Measurements from ENCODE around the gene DMD.

The DMD gene

GRCh38 chrX:31190221-31190975 is 2021.0 kb downstream of the DMD start:
- no peak for TF ChIP-seq TAF1 (IDR thresholded peaks at IDR 0.05; ENCODE audit: borderline replicate concordance, low read depth, low read length)
- TF ChIP-seq POLR2A (IDR thresholded peaks at IDR 0.05; ENCODE audit: low read depth, low read length) = no peak
- TF ChIP-seq POLR2AphosphoS5 (IDR thresholded peaks at IDR 0.05; ENCODE audit: low read depth, low read length) = no peak
- no peak for DNase-seq (ENCODE audit: insufficient read length)
- no peak for FAIRE-seq

DNA sequence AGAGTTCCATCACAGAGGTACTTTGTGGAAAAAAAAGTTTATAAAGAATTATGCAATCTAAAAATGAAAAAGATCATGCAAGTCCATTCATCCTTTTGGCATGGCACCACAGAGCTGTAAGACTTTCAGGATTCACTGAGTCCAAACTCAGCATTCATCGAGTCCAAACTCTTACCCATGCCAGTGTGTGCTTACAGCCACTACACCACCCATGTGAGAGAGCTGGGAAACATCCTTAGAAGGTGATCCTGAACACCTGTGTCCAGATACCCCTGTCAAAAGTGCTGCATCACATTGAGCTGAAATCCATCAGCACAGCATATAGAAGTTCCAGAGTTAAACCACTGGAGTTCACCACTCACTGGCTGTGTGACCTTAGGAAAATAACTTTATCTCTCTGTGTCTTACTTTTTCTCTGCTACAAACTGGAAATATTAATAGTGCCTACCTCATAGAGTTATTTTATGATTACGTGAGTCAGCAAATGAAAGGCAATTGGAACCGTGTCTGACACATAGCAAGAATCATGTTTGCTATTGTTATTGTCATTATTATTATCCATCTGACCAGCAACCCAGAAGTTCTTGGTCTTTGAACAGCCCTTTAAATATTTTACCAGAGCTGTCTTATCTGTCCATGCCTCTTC is 2024.5 kb downstream of the DMD start:
- FAIRE-seq (no peak), DNase-seq (ENCODE audit: insufficient read length) (no peak)
- TF ChIP-seq POLR2AphosphoS5 (IDR thresholded peaks at IDR 0.05; ENCODE audit: low read depth, low read length) (no peak), POLR2A (IDR thresholded peaks at IDR 0.05; ENCODE audit: low read depth, low read length) (no peak), TAF1 (IDR thresholded peaks at IDR 0.05; ENCODE audit: borderline replicate concordance, low read depth, low read length) (no peak)

DNA sequence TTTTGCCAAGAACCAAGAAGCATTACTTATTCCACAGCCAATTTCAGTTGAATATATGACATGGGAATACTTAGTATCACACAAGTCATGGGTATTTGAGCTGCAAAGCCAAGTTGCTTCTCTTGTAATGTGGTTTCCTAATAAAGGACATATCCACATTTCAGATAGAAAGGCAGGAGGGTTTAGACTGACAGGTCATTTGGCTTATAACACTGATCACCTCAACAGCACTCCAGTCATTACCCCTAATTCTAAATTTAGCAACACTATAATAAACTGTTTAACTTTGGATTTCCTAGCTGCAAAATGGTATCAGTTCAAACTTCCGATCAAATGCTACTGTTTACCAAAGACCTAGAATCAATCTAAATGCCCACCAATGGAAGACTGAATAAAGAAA is 2025.5 kb downstream of the DMD start:
- no peak for TF ChIP-seq POLR2A (IDR thresholded peaks at IDR 0.05; ENCODE audit: low read depth, low read length)
- TF ChIP-seq TAF1 (IDR thresholded peaks at IDR 0.05; ENCODE audit: borderline replicate concordance, low read depth, low read length) = no peak
- no peak for TF ChIP-seq POLR2AphosphoS5 (IDR thresholded peaks at IDR 0.05; ENCODE audit: low read depth, low read length)
- DNase-seq (ENCODE audit: insufficient read length) (no peak), FAIRE-seq (no peak)

GRCh38 chrX:31181377-31182000 is 2029.9 kb downstream of the DMD start:
- TF ChIP-seq TAF1 (IDR thresholded peaks at IDR 0.05; ENCODE audit: borderline replicate concordance, low read depth, low read length) (no peak), POLR2AphosphoS5 (IDR thresholded peaks at IDR 0.05; ENCODE audit: low read depth, low read length) (no peak), POLR2A (IDR thresholded peaks at IDR 0.05; ENCODE audit: low read depth, low read length) (no peak)
- FAIRE-seq = no peak

DNA sequence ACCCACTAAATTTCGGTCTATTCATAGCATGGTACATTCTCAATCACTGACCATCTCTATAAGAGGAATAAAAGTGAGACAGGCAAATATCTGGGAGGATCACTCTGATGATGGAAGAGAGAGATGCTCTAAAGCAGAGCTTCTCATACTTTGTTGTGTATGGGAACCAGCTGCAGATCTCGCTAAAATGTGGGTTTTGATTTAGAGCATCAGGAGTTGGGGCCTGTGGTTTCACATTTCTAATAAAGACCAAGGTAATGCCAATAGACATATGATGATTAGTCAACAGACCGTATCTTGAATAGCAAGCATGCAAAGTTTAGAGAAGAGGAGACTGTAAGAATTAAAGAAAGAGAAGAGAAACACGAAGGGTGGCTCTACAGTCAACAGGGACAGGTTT is 2032.1 kb downstream of the DMD start:
- DNase-seq (ENCODE audit: insufficient read length) (no peak), FAIRE-seq (no peak)
- TF ChIP-seq TAF1 (IDR thresholded peaks at IDR 0.05; ENCODE audit: borderline replicate concordance, low read depth, low read length) (no peak), POLR2AphosphoS5 (IDR thresholded peaks at IDR 0.05; ENCODE audit: low read depth, low read length) (no peak), POLR2A (IDR thresholded peaks at IDR 0.05; ENCODE audit: low read depth, low read length) (no peak)

More at GRCh38 chrX:31181377-31182000, 2029.9 kb downstream of the DMD start:
- no peak for DNase-seq (ENCODE audit: insufficient read length)

- FAIRE-seq (no peak), DNase-seq (ENCODE audit: insufficient read length) (no peak)
- TF ChIP-seq POLR2A (IDR thresholded peaks at IDR 0.05; ENCODE audit: low read depth, low read length) = no peak
- no peak for TF ChIP-seq POLR2AphosphoS5 (IDR thresholded peaks at IDR 0.05; ENCODE audit: low read depth, low read length)
Measured at GRCh38 chrX:31178769-31179125, 2032.6 kb downstream of the DMD start.

GRCh38 chrX:31178064-31178768 is 2033.1 kb downstream of the DMD start:
- no peak for TF ChIP-seq POLR2AphosphoS5 (IDR thresholded peaks at IDR 0.05; ENCODE audit: low read depth, low read length)
- TF ChIP-seq TAF1 (IDR thresholded peaks at IDR 0.05; ENCODE audit: borderline replicate concordance, low read depth, low read length) = no peak
- no peak for TF ChIP-seq POLR2A (IDR thresholded peaks at IDR 0.05; ENCODE audit: low read depth, low read length)
- FAIRE-seq (no peak), DNase-seq (ENCODE audit: insufficient read length) (no peak)

- FAIRE-seq (no peak), DNase-seq (ENCODE audit: insufficient read length) (no peak)
- no peak for TF ChIP-seq POLR2AphosphoS5 (IDR thresholded peaks at IDR 0.05; ENCODE audit: low read depth, low read length)
- no peak for TF ChIP-seq TAF1 (IDR thresholded peaks at IDR 0.05; ENCODE audit: borderline replicate concordance, low read depth, low read length)
- TF ChIP-seq POLR2A (IDR thresholded peaks at IDR 0.05; ENCODE audit: low read depth, low read length) = no peak
Measured at GRCh38 chrX:31170792-31171191, 2040.6 kb downstream of the DMD start.

DNA sequence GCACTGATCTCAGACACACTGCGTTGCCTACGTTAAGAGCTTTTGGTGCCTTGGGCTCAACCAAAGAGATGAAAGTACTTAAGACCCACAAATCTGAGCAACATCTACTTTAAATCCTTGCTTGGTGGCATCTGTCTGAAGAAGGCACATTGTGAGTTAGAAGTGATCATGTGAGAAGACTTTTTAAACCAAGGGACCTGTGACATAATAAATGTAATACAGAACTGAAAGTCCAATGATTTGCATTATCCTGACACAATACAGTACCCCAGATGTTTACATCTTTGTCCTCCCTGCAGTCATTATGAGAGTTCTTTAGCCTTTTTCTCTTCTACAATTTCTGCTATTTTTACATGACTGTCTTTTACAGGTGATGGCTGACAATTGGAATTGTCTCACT is 2042.8 kb downstream of the DMD start:
- FAIRE-seq (no peak), DNase-seq (ENCODE audit: insufficient read length) (no peak)
- TF ChIP-seq POLR2A (IDR thresholded peaks at IDR 0.05; ENCODE audit: low read depth, low read length) (no peak), TAF1 (IDR thresholded peaks at IDR 0.05; ENCODE audit: borderline replicate concordance, low read depth, low read length) (no peak)

DNA sequence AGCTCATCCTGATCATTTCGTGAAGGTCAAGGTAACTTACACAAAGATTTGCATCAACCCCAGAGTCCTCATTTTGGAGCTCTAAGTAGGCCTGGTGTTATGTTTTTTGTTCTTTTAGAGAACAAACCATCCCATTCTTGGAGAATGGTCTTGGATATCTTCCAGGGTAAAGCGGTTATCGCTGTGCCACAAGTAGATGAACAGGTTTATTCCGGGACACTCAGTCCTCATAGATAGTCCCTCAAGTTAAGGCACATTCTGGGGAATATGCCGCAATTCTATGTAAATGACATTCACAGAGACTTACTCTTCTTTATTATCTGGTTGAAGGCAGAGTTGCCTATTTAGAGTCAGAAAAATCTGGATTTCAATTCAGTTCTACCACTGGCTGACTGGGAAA is 2044.5 kb downstream of the DMD start:
- TF ChIP-seq POLR2AphosphoS5 (IDR thresholded peaks at IDR 0.05; ENCODE audit: low read depth, low read length) (no peak), TAF1 (IDR thresholded peaks at IDR 0.05; ENCODE audit: borderline replicate concordance, low read depth, low read length) (no peak), POLR2A (IDR thresholded peaks at IDR 0.05; ENCODE audit: low read depth, low read length) (no peak)
- FAIRE-seq (no peak), DNase-seq (ENCODE audit: insufficient read length) (no peak)

DNA sequence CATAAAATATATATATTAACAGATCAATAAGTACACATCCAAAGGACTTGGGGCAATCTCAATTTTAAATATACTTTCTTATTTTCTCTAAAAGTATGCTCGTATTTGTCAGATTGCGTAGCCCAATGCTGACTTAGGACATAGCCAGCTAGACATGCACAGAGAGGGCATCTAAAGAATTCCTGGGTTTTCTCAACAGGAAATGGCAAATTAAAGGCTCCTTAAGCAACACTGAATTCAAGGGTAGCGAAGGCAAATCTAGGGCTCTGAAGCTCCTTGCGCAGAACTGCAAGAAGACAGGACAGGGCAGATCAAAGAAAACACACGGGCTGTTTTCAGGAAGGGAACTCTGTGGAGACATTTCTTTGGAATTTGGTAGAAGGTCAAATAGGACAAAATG is 2044.9 kb downstream of the DMD start:
- no peak for FAIRE-seq

More for the DNA sequence above, 2044.9 kb downstream of the DMD start:
- no peak for DNase-seq (ENCODE audit: insufficient read length)
- TF ChIP-seq POLR2A (IDR thresholded peaks at IDR 0.05; ENCODE audit: low read depth, low read length) = no peak
- TF ChIP-seq POLR2AphosphoS5 (IDR thresholded peaks at IDR 0.05; ENCODE audit: low read depth, low read length) = no peak
- TF ChIP-seq TAF1 (IDR thresholded peaks at IDR 0.05; ENCODE audit: borderline replicate concordance, low read depth, low read length) = no peak
